HPDE6-E6E7 (cell line): Measurements from ENCODE around the gene ERCC8.
"Not testable (repeated sequence)": the region's sequence is repeated elsewhere in the genome, so short reads cannot be mapped to it uniquely, and the experiment has no call there.

Experiments
- DNase-seq: peaks from one replicate; pipeline ENCODE4 v3.0.0; 2011; ENCODE audit warnings: missing footprints; ENCODE audit errors: extremely low spot score

ERCC8 gene, protein sequence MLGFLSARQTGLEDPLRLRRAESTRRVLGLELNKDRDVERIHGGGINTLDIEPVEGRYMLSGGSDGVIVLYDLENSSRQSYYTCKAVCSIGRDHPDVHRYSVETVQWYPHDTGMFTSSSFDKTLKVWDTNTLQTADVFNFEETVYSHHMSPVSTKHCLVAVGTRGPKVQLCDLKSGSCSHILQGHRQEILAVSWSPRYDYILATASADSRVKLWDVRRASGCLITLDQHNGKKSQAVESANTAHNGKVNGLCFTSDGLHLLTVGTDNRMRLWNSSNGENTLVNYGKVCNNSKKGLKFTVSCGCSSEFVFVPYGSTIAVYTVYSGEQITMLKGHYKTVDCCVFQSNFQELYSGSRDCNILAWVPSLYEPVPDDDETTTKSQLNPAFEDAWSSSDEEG

DNA sequence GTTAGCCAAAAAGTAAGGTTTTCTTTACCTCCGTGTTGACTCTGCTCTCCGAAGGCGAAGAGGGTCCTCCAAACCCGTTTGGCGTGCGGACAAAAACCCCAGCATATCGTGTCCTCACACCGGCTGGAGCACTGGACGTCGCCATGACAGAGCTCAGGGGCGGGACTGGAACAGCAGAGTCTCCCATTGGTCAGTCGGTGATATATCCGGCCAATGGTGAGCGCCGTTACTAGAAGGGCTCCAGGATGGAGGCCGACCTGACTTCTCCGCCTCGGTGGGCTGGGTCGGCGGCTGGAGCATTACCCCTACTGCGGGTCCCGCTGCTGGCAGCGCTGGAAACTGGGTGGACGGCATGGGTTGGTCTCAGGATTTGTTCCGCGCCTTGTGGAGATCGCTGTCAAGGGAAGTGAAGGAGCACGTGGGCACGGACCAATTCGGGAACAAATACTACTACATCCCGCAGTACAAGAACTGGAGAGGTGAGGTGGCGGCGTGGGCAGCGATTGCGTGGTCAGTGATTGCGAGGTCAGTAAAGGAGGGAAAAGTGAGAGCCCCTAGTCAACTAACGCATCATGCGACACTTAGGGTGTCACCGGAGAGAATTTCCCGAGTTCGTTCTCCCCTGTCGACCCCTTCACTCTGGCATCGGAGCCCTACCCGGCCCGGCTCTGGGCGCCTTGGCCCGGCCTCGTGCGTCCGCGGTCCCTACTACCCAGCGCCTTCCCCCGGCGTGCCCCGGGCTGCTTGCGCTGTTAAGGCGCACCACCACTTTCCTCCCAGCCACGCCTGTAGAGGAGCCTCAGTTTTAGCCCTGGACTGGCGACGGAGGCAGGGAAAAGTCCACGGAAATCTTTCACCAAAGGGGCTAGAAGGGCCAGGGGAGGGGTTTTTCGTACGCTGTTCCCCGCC lies at the start of gene ERCC8, which contains the start of gene NDUFAF2:
ERCC8 (minus strand) TSS at position 167 of the 909 bp plus-strand sequence; CDS start at position 105, 62 bp downstream.
NDUFAF2 (plus strand) TSS at position 302 of the 909 bp plus-strand sequence; CDS start at position 353, 51 bp downstream.
- peak; percentile 93 for DNase-seq

DNA sequence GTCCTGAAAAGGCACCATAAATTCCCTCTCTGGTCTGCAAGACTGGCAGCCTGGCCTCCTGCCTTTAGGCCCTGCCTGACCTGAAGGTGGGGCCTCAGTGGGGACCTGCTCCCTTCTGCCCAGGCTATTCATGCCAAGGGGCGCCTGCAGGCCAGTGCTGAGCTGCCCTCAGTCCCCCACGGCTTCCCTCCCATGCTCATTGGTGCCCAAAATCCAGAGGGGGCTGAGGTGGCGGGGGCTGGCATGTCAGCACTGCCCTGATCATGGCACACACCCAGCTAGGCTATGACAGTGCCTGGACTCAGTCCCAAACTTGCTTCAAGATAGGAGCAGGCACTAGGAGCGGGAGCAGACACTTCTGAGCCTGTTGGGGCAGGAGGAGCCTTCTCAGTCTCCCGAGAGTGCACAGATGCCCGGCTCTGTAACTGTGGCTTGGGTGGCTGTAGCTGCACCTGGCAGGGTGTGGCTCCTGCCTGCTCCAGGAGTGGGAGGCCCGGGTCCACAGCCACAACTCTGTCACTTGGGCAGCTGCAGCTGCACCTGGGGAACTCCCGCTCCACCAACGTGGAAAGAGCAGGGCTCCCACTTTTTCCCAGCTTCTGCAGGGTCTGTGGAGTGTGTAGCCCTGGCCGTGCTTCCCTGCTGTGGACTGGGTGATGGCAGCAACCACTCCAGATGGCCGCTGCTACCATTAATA lies 49.2 kb upstream of the ERCC8 start:
- no peak for DNase-seq

DNA sequence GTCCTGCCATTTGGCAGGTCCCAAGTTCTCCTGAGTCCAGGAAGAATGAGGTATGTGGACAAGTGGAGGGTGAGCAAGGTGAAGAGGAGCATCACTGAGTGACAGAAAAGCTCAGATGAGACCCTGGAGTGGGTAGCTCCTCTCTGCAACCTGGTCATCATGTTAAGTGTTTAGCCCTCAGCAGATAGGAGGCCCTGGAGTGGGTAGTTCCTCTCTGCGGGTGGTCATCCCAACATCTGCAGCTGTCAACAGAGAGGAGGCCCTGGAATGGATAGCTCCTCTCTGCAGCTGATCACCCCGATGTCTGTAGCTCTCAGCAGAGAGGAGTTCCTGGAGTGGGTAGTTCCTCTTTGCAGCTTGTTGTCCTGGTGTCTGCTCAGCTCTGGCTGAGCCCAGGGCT lies 48.6 kb upstream of the ERCC8 start:
- no peak for DNase-seq

DNA sequence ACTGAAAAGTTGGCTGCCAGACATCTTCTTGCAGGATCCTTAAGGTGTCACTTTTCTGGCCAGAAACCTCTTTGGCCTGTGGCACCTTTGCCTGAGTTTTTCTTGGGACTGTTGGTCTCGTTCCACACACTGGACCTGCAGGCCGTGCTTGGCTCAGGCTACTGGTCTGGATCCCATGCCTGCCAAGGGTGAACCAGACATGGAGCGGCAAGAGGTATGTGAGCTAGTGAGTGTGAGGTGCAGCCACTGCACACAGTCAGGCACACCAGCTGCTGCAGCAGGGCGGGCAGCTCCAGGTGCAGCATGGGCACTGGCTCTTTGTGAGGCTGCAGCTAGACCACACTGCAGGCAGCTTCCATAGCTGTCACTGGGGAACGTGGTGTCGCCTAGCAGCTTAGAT lies 48.0 kb upstream of the ERCC8 start:
- no peak for DNase-seq

DNA sequence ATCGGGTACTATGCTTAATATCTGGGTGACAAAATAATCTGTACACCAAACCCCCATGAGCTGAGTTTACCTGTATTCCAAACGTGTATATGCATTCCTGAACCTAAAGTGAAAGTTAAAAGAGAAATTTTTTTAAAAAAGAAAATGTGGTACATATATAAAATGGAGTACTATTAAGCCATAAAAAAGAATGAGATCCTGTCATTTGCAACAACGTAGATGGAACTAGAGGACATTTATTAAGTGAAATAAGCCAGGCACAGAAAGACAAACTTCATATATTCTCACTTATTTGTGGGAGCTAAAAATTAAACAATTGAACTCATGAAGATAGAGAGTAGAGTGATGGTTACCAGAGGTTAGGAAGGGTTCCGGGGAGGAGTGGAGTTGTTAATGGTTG lies 44.9 kb upstream of the ERCC8 start:
- DNase-seq: no peak

DNA sequence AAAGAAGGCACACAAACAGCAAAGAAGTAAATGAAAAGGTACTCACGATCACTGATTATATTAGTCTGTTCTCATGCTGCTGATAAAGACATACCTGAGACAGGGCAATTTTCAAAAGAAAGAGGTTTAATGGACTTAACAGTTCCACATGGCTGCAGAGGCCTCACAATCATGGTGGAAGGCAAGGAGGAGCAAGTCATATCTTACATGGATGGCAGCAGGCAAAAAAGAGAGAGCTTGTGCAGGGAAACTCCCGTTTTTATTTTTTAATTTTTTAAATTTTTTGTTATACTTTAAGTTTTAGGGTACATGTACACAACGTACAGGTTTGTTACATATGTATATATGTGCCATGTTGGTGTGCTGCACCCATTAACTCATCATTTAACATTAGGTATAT lies 37.3 kb upstream of the ERCC8 start:
- DNase-seq: not testable (repeated sequence)

DNA sequence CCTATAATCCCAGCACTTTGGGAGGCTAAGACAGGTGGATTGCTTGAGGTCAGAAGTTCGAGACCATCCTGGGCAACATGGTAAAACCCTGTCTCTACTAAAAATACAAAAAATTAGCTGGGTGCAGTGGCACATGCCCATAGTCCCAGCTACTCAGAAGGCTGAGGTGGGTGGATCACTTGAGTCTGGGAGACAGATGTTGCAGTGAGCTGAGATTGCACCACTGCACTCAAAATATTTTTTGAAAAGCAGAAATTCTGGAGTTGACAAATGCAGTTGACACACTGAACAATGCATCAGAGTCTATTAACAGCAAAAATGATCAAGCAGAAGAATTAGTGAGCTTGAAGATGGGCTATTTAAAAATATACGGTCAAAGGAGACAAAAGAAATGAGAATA lies 35.6 kb upstream of the ERCC8 start:
- DNase-seq: no peak

DNA sequence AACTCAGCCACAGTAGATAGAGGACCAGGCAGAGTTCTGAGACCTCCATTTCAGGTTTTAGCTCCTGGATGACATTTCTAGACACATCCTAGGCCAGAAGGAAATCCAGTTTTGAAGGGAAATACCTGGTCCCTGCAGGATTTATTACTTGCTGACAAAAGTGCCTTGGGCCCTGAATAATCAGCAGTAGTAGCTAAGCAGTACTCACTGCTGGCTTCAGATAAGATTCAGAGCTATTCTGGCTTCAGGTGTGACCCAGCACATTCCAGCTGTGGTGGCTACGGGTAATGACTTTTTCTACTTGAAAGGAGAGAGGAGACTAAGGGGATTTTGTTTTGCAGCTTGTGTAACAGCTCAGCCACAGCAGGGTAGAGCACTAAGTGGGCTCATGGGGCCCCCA lies 34.1 kb upstream of the ERCC8 start:
- no peak for DNase-seq

DNA sequence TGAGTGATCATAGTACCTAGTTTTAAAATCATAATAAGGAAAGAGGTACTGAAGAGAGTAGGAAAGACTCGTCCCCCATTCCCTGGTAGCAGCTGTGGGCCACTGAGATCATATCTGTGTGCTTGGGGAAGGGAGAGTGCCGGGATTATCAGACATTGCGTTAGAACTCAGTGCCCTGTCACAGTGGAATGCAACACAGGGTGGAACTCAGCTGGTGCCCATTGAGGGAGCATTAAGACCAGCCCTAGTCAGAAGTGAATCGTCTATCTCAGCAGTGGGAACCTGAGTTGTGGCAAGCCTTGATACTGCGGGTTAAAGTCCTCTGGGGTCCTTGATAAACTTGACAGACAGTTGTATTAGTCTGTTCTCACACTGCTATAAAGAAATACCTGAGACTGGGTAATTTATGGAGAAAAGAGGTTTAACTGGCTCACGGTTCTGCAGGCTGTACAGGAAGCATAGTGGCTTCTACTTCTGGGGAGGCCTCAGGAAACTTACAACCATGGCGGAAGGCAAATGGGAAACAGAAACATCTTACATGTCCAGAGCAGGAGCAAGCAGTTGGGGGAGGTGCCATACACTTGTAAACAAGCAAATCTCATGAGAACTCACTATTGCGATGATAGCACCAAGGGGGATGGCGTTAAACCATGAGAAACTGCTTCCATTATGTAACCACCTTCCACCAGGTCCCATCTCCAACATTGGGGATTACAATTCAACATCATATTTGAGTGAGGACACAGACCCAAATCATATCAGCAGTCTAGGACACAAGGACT lies 33.3 kb upstream of the ERCC8 start:
- DNase-seq: no peak

DNA sequence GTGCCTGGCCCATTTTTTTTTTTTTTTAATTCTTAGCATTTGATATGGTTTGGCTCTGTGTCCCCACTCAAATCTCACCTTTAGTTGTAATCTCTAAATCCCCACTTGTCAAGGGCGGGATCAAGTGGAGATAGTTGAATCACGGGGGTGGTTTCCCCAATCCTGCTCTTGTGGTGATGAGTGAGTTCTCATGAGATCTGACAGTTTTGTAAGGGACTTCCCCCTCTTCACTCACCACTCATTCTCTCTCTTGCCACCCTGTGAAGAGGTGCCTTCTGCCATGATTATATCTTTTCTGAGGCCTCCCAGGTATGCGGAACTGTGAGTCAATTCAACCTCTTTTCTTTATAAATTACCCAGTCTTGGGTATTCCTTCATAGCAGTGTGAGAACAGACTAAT lies 27.4 kb upstream of the ERCC8 start:
- DNase-seq: no peak

DNA sequence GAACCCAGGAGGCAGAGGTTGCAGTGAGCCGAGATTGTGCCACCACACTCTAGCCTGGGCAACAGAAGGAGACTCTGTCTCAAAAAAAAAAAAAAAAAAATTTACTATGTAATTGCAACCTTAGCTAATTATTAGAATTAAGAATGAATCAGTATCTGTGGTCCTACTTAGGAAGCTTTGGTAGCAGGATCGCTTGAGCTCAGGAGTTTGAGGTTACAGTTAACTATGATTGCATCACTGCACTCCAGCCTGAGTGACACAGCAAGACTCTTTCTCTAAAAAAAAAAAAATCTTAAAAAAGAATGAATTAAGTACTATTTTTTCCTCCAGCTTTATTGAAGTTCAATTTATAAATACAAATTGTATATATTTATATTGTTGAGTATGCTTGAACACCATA lies 16.8 kb upstream of the ERCC8 start:
- DNase-seq: no peak

DNA sequence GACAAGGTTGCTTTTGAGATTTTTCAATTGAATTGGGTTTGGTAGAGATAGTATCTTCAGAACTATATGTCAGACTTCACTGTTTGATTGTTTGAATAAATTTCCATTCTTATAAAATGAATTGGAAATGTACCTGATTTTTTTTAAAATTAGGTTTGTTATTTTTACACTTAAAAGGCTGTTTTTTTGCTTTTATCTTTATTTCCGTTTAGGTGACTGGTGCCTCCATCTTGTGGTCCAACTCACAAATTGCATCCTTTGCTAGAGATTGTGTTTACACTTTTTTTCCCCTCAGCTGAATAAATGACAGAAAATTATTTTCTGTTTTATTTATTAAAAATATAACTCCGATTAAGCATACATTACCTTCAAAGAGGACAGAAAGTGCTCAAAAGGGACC lies 15.7 kb upstream of the ERCC8 start:
- no peak for DNase-seq

DNA sequence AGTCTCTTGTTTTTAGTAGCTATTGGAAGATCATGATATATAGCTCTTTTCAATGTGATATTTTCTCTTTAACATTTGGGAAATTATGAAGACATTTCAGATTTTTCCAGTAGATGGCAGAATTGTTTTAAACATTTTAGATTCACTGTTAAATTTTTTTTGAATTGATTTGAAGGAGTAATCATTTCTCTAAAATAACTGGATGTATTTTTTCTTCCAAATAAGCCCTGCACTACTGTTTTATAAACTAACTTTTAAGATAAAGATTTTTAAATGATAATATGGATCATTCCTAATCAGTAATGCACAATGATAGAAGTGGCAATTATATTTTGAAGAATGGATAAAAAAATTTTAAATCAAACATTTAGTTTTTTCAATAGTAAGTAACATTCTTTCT lies 14.3 kb upstream of the ERCC8 start:
- DNase-seq: no peak

DNA sequence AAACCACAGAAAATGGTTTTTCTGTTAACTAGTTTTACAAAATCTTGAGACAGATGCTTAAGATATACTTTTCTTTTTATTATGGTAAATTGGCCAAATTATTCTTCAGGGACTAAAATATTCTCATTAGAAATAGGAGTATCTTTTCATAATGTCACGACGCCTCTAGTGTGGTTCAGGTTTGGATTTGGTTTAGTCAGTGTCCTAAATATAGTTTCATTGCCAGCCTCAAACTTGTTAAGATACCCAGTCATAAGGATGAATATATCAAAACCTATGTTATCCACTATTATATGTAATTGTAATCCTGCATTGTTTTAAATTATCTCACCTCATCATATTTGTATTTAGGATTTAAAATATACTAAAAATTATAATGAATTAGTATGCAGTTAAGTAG lies 13.8 kb upstream of the ERCC8 start:
- DNase-seq: no peak

DNA sequence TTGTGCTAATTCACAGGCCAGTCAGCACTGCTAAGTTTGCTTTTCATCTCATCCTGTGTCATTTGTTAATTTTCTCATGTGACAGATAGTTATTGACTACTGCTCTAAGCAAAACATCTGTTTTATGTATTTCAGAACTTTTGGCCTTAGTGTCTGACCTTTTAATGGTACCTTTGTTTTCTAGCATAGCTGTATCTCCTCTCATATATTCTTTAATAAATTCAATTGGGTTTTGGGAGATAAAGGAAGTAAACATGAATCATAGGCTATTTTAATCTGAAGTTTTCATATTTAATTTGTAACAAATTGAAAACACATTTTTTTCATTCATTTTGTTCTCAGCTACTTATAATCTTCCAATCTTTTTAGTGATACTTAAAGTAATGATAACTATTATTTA lies 13.2 kb upstream of the ERCC8 start:
- DNase-seq: no peak

DNA sequence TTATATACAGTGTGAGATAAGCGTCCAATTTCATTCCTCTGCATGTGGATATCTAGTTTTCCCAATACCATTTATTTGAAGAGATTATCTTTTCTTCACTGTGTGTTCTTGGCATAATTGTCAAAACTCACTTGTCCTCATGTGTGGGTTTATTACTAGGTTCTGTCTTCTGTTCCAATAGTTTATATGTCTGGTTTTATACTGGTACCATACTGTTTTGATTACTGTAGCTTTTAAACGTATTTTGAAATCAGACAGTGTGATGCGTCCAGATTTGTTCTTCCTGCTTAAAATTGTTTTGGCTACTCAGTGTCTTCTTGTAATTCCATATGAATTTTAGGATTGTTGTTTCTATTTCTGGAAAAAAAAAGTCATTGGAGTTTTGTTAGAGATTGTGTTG lies 10.4 kb upstream of the ERCC8 start:
- DNase-seq: no peak

DNA sequence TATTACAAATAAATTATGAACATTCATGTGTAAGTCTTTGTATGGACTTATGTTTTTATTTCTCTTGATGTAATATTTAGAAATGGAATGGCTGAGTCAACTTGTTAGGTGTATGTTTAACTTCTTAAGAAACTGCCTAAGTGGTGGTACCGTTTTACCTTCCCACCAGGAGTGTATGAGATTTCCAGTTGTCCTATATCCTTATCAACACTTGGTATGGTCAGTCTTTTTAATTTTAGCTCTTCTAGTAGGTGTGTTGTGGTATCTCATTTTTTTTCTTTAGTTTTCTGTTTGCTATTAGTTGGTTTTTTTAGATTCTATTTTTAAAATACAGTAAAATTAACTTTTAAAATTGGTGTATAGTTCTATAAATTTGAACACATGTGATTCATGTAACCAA lies 3.9 kb upstream of the ERCC8 start:
- no peak for DNase-seq

DNA sequence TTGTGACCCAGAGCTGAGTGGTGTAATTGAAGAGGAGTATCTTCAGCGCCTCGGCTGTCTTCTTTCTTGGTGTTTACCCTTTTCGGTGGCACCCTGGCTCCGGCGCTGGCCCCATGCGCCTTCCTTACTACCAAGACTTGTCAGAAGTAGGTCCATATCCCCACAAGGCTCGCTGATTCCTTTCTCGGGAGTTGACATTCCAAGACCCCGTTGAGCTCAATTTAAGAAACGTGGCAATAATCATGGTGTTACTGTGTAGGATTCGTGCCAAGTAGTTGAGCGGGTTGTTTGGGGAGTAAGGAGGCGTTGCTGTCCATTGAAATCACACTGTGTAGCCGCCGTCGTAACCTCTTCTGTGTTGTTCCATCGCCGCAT lies 930 bp upstream of the ERCC8 start:
- DNase-seq: no peak

DNA sequence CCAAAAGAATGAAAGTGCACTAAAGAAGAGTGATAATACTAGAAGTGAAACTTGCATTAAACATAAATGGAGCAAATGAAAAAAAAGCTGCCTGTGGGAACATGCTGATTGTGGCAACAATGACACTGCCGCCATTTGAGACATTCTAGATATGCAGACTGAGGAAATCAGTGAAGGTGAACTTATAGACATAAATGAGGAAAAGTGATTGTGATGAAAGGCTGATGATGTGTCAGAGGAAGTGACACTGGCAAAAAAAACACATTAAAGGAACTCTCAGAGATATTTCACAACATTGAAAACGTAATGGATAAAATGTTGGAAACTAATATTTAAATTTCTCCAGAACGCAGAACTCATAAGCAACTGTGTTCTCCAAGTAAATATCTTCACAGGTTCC lies 1.2 kb downstream of the ERCC8 start:
- DNase-seq: no peak

DNA sequence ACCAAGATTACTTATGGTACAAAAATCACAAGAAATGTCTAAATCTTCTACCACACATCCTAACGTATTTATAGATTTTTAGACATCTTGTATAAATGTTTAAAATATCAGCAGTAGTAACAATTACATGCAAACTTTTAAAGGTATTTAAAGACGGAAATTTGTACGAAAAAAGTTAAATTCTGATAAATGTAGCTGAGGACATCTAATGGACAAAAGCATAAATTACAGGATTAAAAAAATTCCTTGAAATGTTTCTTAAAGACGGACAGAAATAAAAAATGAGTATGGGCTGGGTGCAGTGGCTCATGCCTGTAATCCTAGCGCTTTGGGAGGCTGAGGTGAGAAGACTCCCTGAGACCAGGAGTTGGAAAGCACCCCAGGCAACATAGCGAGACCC lies 15.8 kb downstream of the ERCC8 start:
- no peak for DNase-seq

DNA sequence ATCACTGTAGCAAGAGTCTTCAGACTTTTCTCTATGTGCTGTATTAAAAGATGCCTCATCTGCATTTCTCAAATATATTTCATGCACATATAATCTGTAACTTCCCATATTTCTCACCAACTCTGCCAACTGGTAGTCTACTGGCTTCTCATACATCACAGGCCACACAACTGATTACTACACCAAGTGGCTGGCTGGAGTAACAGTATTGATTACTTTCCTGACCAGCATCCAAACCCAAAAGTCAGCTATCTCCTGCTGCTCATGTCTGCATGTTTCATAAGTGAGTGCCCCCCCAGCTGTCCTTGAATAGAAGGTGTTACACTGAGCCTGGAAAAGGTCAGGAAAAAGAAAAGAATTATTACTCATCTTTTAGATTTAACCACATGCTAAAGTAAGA lies 17.4 kb downstream of the ERCC8 start:
- DNase-seq: no peak

DNA sequence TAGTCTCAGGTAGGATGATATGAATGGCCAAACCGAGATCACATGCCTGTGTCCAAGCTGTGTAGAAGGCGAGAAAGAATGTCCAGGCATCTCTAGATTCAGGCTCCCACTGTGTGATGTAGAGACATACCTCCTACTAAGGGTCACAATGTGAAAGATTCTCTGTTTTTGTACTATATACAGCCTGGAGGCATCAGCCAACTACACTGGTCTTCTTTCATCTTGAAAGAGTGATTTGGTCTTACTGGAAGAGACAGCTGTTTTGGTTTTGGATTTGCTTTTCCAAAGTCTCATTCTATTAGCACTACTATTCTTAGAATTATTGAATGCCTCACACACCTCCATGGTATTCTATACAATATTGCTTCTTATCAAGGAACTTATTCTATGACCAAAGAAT lies 26.4 kb downstream of the ERCC8 start:
- no peak for DNase-seq
